Measurements from ENCODE around the gene VAPB.
A peak's percentile ranks its signal among the peaks of the same experiment; 100 is the strongest.

VAPB gene

DNA sequence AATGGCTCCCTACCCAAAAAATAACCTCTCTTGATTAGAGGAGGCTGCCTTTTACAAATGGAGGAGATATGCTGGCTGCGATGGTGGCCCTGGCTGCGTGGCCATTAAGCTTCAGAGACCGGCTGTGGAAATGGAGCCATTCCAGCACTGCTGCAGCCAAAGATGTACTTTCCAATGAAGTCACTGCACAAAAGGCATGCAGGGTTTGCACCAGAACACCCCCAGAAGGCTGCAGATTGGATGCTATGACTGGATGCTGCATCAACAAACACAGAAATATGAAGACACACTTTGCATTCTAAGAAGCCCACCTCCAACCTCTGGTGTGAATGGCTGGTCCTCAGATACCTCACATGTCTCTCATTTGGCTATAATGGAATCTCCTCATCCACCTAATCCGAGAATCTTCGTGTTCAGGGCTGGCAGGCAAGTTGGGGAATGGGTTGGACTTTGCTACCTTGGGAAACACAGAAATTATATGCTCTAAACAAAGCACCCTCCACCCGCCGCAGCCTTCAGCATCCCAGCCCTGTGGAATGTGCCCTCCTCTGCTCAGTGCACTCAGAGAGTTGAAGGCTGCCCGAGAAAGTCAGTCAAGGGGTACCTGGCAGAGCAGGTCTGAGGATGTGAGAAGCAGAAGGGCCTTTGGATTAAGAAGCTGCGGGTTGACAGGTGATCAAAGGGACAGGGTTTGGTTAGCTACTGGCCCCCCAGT, 90.9 kb downstream of the VAPB start:
- no peak for DNase-seq (ENCODE audit: low read depth in 2 of 2)

DNA sequence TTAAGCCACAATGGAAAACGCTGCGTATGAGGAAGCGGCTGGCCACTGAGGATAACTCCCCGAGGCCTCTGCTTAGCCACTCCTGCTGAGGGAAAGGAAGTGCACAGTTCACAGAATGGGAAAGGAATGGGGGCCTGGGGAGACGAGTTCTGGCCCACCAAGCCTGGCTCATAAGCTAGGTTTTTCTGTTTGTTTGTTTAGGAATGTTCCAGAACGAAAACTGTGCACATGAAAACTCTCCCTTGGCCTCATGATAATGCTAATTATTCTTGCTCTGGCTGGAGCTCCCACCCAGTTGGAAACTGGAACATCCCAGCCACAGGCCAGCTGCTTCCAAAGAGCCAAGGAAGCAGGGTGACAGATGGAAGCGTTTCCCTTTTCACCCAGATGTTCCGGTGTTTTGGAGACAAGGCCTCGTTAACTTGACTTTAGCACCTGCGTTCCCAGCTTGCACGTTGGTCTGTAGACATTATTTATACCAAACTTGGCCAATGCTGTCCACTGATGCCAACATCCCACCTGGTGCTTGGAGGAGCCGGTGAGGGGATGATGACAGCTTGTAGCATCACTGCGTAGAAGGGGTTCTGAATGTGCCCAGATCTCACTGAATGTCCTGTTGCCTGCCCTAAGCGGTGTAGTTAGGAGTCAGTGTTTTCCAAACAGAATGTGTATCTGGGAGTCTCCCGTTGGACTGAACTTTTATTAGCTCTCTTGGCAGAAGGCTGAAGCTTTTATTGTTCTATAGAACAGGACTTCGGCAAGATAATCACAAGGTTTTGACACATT, 91.7 kb downstream of the VAPB start:
- TF ChIP-seq, protein P1, sequence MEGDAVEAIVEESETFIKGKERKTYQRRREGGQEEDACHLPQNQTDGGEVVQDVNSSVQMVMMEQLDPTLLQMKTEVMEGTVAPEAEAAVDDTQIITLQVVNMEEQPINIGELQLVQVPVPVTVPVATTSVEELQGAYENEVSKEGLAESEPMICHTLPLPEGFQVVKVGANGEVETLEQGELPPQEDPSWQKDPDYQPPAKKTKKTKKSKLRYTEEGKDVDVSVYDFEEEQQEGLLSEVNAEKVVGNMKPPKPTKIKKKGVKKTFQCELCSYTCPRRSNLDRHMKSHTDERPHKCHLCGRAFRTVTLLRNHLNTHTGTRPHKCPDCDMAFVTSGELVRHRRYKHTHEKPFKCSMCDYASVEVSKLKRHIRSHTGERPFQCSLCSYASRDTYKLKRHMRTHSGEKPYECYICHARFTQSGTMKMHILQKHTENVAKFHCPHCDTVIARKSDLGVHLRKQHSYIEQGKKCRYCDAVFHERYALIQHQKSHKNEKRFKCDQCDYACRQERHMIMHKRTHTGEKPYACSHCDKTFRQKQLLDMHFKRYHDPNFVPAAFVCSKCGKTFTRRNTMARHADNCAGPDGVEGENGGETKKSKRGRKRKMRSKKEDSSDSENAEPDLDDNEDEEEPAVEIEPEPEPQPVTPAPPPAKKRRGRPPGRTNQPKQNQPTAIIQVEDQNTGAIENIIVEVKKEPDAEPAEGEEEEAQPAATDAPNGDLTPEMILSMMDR (IDR thresholded peaks at IDR 0.05; ENCODE audit: low read depth, low read length): no peak
- DNase-seq (ENCODE audit: low read depth in 2 of 2): no peak
- no peak overlapping the region for H3K4me3 ChIP-seq (replicated peaks in 1 of 2; ENCODE audit: low read depth in 2 of 2, low read length in 2 of 2)

More for the DNA sequence above, 90.9 kb downstream of the VAPB start:
- TF ChIP-seq, protein P1 (IDR thresholded peaks at IDR 0.05; ENCODE audit: low read depth, low read length): no peak
- no peak overlapping the region for H3K4me3 ChIP-seq (replicated peaks in 1 of 2; ENCODE audit: low read depth in 2 of 2, low read length in 2 of 2)

DNA sequence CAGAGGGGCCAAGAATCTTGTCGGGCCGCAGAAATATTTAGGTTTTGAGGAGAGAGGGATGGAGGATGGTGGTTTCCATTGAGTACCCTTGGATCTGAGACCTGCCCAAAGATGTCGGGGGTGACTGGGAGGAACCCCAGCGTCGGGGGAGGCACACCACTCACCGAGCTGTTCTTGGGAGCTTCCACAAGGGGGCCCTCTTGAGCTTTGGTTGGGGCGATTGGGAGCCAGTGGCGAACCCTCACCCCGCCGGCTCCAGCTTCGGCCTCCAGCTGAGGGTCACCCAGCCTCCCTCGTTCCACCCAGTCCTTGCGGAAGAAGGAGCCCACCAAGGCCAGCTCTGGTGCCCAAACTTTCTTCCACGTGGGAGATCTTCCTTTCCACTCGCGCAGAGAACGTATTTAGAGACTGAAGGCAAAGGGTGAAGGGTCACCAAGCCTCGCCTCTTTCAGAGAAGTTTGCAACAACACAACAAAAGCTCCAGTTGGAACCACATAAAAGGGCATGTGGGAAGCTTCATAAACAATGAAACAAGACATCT, 92.5 kb downstream of the VAPB start:
- no peak overlapping the region for H3K4me3 ChIP-seq (replicated peaks in 1 of 2; ENCODE audit: low read depth in 2 of 2, low read length in 2 of 2)
- TF ChIP-seq, protein P1 (IDR thresholded peaks at IDR 0.05; ENCODE audit: low read depth, low read length): peak; percentile 71
- DNase-seq (ENCODE audit: low read depth in 2 of 2): peak; percentile 54 to 68

DNA sequence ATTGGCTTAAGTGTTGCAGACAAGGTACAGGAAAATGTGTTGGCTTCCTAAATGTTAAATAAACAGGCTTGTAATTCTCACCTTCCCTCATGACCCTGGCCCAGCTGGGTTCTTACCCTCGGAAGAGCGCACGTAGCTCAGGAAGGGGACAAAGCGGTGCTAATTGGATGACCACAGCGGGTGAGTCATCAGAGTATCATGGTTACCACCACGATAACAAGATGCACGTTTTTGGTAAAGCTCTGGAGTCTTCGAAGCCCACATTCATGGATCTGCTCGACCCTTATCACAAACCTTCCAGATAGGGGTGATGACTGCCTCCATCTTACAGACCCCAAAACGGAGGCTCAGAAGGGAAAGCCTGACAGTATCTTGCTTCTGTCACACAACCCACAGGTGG, 93.4 kb downstream of the VAPB start:
- TF ChIP-seq, protein P1 (IDR thresholded peaks at IDR 0.05; ENCODE audit: low read depth, low read length): no peak
- no peak overlapping the region for H3K4me3 ChIP-seq (replicated peaks in 1 of 2; ENCODE audit: low read depth in 2 of 2, low read length in 2 of 2)
- peak in 1 of 2 donors; percentile 44 for DNase-seq (ENCODE audit: low read depth in 2 of 2)

DNA sequence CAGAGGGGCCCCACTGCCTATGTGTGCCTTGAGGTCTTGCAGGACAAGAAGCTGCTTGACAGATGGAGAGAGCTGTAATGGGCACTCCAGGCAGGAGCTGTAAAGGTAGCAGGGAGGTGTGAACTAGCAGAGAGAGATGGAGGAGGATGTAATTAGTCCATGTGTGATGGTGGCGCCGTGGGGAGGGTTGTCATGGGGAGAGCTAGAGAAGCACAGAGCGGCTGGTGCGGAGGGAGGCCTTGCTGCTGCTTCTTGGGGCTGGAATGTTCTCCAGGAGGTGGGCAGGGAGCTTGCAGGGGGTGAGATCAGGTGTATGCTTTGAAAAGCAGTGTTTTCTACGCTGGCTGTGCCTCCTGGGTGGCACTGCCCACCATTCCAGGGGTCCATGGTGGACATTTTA, 94.0 kb downstream of the VAPB start:
- no peak overlapping the region for H3K4me3 ChIP-seq (replicated peaks in 1 of 2; ENCODE audit: low read depth in 2 of 2, low read length in 2 of 2)
- no peak for DNase-seq (ENCODE audit: low read depth in 2 of 2)
- TF ChIP-seq, protein P1 (IDR thresholded peaks at IDR 0.05; ENCODE audit: low read depth, low read length): no peak

DNA sequence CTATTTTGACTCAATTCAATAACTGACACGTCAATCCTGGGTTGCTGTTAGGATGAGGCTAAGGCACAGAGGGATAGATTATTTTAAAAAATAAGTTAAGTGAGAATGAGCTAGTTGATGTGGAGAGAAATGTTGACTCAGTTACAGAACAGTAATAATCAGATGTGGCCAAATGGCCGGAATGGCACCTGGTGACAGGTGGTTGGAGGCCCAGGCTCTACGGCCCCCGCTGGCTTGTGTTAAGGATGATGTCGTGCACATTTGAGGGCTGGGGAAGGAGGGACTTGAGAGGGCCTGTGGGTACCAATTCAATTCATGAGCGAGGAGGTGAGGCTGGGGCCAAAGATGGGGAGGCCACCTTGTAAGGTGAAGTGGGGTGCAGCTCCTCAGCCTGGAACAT, 94.4 kb downstream of the VAPB start:
- no peak for DNase-seq (ENCODE audit: low read depth in 2 of 2)
- TF ChIP-seq, protein P1 (IDR thresholded peaks at IDR 0.05; ENCODE audit: low read depth, low read length): no peak
- no peak overlapping the region for H3K4me3 ChIP-seq (replicated peaks in 1 of 2; ENCODE audit: low read depth in 2 of 2, low read length in 2 of 2)

All from cardiac fibroblast (primary cell).